DND-41 (cell line): Measurements from ENCODE around the gene PRKCA.
A peak's percentile ranks its signal among the peaks of the same experiment; 100 is the strongest.

Source experiments
- ATAC-seq: fragments of 200-7000 bp; cut with Tn5 transposase; 3 replicates; pipeline ENCODE4 v1.9.1; 2021; ENCODE audit warnings: low read depth; ENCODE audit not compliant: insufficient read depth
- DNase-seq: peaks from one replicate; pipeline ENCODE4 v3.0.0-alpha.2; 2020
- H2AFZ ChIP-seq: 2 replicates; pipeline ENCODE4 v1.6.0; 2012; ENCODE audit warnings: low read depth, low read length
- H3K27ac ChIP-seq: 2 replicates; pipeline ENCODE4 v1.5.1; 2012; ENCODE audit warnings: low read length, inconsistent platforms
- H3K27me3 ChIP-seq: fragments of 200-600 bp; sonication (generic); 2 replicates; pipeline ENCODE4 v1.6.0; 2012; ENCODE audit warnings: low read length, mild to moderate bottlenecking, inconsistent platforms; ENCODE audit not compliant: insufficient read depth, poor library complexity
- H3K36me3 ChIP-seq: 2 replicates; pipeline ENCODE4 v1.5.1; 2012; ENCODE audit warnings: low read length, inconsistent platforms; ENCODE audit not compliant: insufficient read depth
- H3K4me1 ChIP-seq: 2 replicates; pipeline ENCODE4 v1.5.1; 2012; ENCODE audit warnings: mild to moderate bottlenecking, low read length; ENCODE audit not compliant: insufficient read depth
- H3K4me2 ChIP-seq: 2 replicates; pipeline ENCODE4 v1.6.0; 2012; ENCODE audit warnings: mild to moderate bottlenecking, moderate library complexity, low read length, inconsistent platforms; ENCODE audit not compliant: insufficient read depth
- H3K4me3 ChIP-seq, 2 experiments: fragments of 200-600 bp in 1 of 2; shearing (Covaris generic) in 1 of 2; 2 replicates each; pipeline ENCODE4 v1.5.1; 2012 to 2016; ENCODE audit warnings: inconsistent platforms in 2 of 2, low read length in 2 of 2, mild to moderate bottlenecking in 2 of 2, low read depth in 1 of 2, moderate library complexity in 1 of 2
- H3K79me2 ChIP-seq: 2 replicates; pipeline ENCODE4 v1.6.0; 2012; ENCODE audit warnings: low read length, inconsistent platforms; ENCODE audit not compliant: insufficient read depth
- H3K9ac ChIP-seq: 2 replicates; pipeline ENCODE4 v1.6.0; 2012; ENCODE audit warnings: low read depth, mild to moderate bottlenecking, inconsistent platforms, low read length, moderate library complexity
- H3K9me3 ChIP-seq: 2 replicates; pipeline ENCODE4 v1.5.1; 2012; ENCODE audit warnings: low read length, moderate library complexity, mild to moderate bottlenecking, inconsistent platforms; ENCODE audit not compliant: insufficient read depth, severe bottlenecking
- H4K20me1 ChIP-seq: 2 replicates; pipeline ENCODE4 v1.6.0; 2012; ENCODE audit warnings: low read length; ENCODE audit not compliant: insufficient read depth
- CTCF ChIP-seq: IDR thresholded peaks from 2 replicates; pipeline ENCODE4 v1.5.1; 2012; ENCODE audit warnings: borderline replicate concordance, low read length, moderate library complexity, mild to moderate bottlenecking; ENCODE audit not compliant: poor library complexity, severe bottlenecking; ENCODE audit errors: extremely low read depth
- EZH2 ChIP-seq: IDR thresholded peaks from 3 replicates; pipeline ENCODE4 v1.6.1; 2012; ENCODE audit warnings: borderline replicate concordance, low read depth, mild to moderate bottlenecking, moderate library complexity, low read length, inconsistent platforms; ENCODE audit not compliant: severe bottlenecking

Gene PRKCA

GRCh38 chr17:66715745-66716156 is 413.3 kb downstream of the PRKCA start:
- H3K4me1 ChIP-seq, result peaks cover 31% of the 10 kb centered on the region
- no peaks in the 10 kb centered on the region for H4K20me1 ChIP-seq
- H3K9ac ChIP-seq, result no peak overlapping the region
- H3K79me2 ChIP-seq, result no peaks in the 10 kb centered on the region
- H3K9me3 ChIP-seq, result no peaks in the 10 kb centered on the region
- H2AFZ ChIP-seq, result no peak overlapping the region
- H3K36me3 ChIP-seq, result 0 out of 2 replicates have a peak, but pooled peaks cover 3% of the 10 kb centered on the region
- TF ChIP-seq EZH2 (no peak), CTCF (peak; percentile 88)
- no peak overlapping the region for H3K27ac ChIP-seq
- H3K27me3 ChIP-seq, result no peaks in the 10 kb centered on the region
- H3K4me2 ChIP-seq, result no peak overlapping the region
- H3K4me3 ChIP-seq, result no peak overlapping the region
- peak; percentile 33 for DNase-seq
- ATAC-seq, result peak; percentile 52; the same call in 2 of the 3 replicates

- no peaks in the 10 kb centered on the region for H3K9me3 ChIP-seq
- no peak for TF ChIP-seq EZH2
- TF ChIP-seq CTCF, result no peak
- DNase-seq, result no peak
Measured at GRCh38 chr17:66716236-66717026, 414.0 kb downstream of the PRKCA start.

DNA sequence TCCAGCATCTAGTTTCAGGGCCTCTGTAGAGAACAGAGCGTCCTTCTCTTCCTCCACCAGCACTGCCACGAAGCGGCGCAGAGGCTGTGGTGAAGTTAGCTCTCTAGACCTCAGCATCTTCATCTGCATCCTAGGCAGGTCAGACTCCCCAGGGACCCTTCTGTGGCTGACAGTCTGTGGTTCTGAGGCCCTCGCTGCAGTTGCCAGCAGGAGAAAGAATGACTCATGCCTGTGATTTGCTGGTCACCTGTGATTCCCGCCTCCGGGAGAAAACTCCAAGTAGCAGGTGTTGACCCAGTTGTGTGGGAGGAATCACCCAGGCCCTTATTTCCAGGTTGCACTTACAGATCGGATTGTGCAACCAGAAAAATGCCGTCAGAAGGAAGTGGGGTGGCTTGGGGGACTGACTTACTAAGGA is 415.2 kb downstream of the PRKCA start:
- ATAC-seq, result peak; percentile 88
- H3K9me3 ChIP-seq, result no peaks in the 10 kb centered on the region
- H3K4me2 ChIP-seq, result no peak overlapping the region
- H3K36me3 ChIP-seq, result 0 out of 2 replicates have a peak, but pooled peaks cover under 1% of the 10 kb centered on the region
- H3K79me2 ChIP-seq, result no peaks in the 10 kb centered on the region
- H4K20me1 ChIP-seq, result no peaks in the 10 kb centered on the region
- H3K9ac ChIP-seq, result no peak overlapping the region
- peak; percentile 75 for DNase-seq
- H3K27ac ChIP-seq, result no peak overlapping the region
- no peak for TF ChIP-seq EZH2
- no peak for TF ChIP-seq CTCF
- H3K4me3 ChIP-seq, result no peak overlapping the region
- no peaks in the 10 kb centered on the region for H3K27me3 ChIP-seq
- no peak overlapping the region for H2AFZ ChIP-seq
- peaks cover 15% of the 10 kb centered on the region; the same call in 1 of the 2 replicates for H3K4me1 ChIP-seq

More at GRCh38 chr17:66716236-66717026, 414.0 kb downstream of the PRKCA start:
- 0 out of 2 replicates have a peak, but pooled peaks cover 3% of the 10 kb centered on the region for H3K36me3 ChIP-seq
- H4K20me1 ChIP-seq, result no peaks in the 10 kb centered on the region
- no peak overlapping the region for H2AFZ ChIP-seq
- no peak overlapping the region for H3K27ac ChIP-seq
- no peak overlapping the region for H3K9ac ChIP-seq
- H3K4me3 ChIP-seq, result no peak overlapping the region
- H3K4me2 ChIP-seq, result no peak overlapping the region
- ATAC-seq, result no peak
- no peaks in the 10 kb centered on the region for H3K79me2 ChIP-seq
- H3K27me3 ChIP-seq, result no peaks in the 10 kb centered on the region
- H3K4me1 ChIP-seq, result peaks cover 26% of the 10 kb centered on the region
